ENCODE results near the gene PSKH1. TPM values are rescaled to one million over a fixed set of nuclear protein-coding genes. Genes with fewer than 3 reads are reported as not detected.

The PSKH1 gene
- total and polyA plus RNA-seq, 9 of the 15 experiments (the other 6 are each of a cell fraction or from before 2014, with no cell fraction given), result 0.96 to 20.9 (median 9.4) TPM

DNA sequence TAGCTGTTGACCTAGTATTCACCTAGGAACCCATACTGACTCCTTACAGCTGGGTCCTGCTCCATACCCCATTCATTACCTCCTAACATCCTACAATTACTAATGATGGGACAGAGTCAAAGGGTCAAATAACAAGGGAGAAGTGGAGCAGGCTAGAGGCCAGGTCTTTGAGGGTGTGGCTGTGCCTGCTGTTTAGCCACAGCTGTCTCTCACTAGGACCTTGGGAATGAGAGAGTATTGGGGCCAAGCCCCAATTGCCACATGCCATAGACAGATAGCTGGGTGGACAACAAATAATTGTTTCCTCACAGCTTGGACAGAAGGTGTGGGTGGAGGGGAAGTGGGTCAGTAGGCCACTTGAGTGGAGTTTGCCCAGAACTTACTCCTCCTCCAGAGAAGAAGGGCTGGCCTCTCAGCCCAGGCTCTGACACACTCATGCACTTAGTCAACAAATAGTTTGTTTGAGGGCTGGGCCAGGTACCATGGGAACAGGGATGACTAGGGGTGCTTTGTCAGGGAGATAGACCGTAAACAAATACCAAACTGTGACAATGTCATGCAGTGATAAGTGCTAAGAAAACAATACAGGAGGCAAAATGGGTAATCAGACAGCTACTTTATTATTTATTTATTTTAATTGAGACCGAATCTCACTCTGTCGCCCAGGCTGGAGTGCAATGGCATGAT lies 35.4 kb upstream of the PSKH1 start (continued):
- TF ChIP-seq, protein P1, sequence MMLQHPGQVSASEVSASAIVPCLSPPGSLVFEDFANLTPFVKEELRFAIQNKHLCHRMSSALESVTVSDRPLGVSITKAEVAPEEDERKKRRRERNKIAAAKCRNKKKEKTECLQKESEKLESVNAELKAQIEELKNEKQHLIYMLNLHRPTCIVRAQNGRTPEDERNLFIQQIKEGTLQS (IDR thresholded peaks at IDR 0.05), result peak; percentile 54; the same call in 1 of the 2 replicates
- TF ChIP-seq, protein P1 (CRISPR knock-in tag; conservative IDR thresholded peaks at IDR 0.05), result no peak
- peak; percentile 72 for TF ChIP-seq NEUROD1 (IDR thresholded peaks at IDR 0.05; ENCODE audit: borderline replicate concordance, low read depth, low read length, partially characterized antibody)
- no peak for TF ChIP-seq CXXC5 (CRISPR knock-in tag; IDR thresholded peaks at IDR 0.05)
- TF ChIP-seq JUN (IDR thresholded peaks at IDR 0.05; ENCODE audit: borderline replicate concordance, low read depth, low read length), result peak; percentile 46; the same call in 1 of the 2 replicates
- TF ChIP-seq JUN (CRISPR knock-in tag; IDR thresholded peaks at IDR 0.05; ENCODE audit: borderline replicate concordance), result no peak
- TF ChIP-seq, protein P2, sequence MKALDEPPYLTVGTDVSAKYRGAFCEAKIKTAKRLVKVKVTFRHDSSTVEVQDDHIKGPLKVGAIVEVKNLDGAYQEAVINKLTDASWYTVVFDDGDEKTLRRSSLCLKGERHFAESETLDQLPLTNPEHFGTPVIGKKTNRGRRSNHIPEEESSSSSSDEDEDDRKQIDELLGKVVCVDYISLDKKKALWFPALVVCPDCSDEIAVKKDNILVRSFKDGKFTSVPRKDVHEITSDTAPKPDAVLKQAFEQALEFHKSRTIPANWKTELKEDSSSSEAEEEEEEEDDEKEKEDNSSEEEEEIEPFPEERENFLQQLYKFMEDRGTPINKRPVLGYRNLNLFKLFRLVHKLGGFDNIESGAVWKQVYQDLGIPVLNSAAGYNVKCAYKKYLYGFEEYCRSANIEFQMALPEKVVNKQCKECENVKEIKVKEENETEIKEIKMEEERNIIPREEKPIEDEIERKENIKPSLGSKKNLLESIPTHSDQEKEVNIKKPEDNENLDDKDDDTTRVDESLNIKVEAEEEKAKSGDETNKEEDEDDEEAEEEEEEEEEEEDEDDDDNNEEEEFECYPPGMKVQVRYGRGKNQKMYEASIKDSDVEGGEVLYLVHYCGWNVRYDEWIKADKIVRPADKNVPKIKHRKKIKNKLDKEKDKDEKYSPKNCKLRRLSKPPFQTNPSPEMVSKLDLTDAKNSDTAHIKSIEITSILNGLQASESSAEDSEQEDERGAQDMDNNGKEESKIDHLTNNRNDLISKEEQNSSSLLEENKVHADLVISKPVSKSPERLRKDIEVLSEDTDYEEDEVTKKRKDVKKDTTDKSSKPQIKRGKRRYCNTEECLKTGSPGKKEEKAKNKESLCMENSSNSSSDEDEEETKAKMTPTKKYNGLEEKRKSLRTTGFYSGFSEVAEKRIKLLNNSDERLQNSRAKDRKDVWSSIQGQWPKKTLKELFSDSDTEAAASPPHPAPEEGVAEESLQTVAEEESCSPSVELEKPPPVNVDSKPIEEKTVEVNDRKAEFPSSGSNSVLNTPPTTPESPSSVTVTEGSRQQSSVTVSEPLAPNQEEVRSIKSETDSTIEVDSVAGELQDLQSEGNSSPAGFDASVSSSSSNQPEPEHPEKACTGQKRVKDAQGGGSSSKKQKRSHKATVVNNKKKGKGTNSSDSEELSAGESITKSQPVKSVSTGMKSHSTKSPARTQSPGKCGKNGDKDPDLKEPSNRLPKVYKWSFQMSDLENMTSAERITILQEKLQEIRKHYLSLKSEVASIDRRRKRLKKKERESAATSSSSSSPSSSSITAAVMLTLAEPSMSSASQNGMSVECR (CRISPR knock-in tag; IDR thresholded peaks at IDR 0.05), result no peak
- no peak for TF ChIP-seq E2F3 (CRISPR knock-in tag; IDR thresholded peaks at IDR 0.05)
- no peak for TF ChIP-seq SMARCB1 (IDR thresholded peaks at IDR 0.05; ENCODE audit: insufficient read length, low read depth)
- TF ChIP-seq KLF13 (tag; IDR thresholded peaks at IDR 0.05; ENCODE audit: borderline replicate concordance, low read depth), result no peak
- peak; percentile 21; the same call in 1 of the 2 replicates for TF ChIP-seq MAFG (tag; conservative IDR thresholded peaks at IDR 0.05)
- peak in 1 of 2 experiments; percentile 7; a peak in 1 of 4 replicates for TF ChIP-seq RCOR1 (IDR thresholded peaks at IDR 0.05; ENCODE audit: borderline replicate concordance in 1 of 2, low read depth in 2 of 2, low read length in 2 of 2)
- no peak for TF ChIP-seq NR3C1 (CRISPR knock-in tag; IDR thresholded peaks at IDR 0.05)
- TF ChIP-seq SIN3A (IDR thresholded peaks at IDR 0.05; ENCODE audit: borderline replicate concordance in 2 of 2, control insufficient read depth in 1 of 2, low read depth in 2 of 2, low read length in 2 of 2), result no peak
- TF ChIP-seq RFX1 (IDR thresholded peaks at IDR 0.05), result peak; percentile 92
- peak; percentile 42 for TF ChIP-seq TEAD4 (IDR thresholded peaks at IDR 0.05; ENCODE audit: low read length)
- TF ChIP-seq TEAD4 (CRISPR knock-in tag; IDR thresholded peaks at IDR 0.05; ENCODE audit: borderline replicate concordance), result no peak
- no peak for TF ChIP-seq ZFPM2 (CRISPR knock-in tag; IDR thresholded peaks at IDR 0.05)
